ENCODE results near the gene SPATA31C1.
"Not testable (repeated sequence)": the region's sequence is repeated elsewhere in the genome, so short reads cannot be mapped to it uniquely, and the experiment has no call there.

Gene SPATA31C1

DNA sequence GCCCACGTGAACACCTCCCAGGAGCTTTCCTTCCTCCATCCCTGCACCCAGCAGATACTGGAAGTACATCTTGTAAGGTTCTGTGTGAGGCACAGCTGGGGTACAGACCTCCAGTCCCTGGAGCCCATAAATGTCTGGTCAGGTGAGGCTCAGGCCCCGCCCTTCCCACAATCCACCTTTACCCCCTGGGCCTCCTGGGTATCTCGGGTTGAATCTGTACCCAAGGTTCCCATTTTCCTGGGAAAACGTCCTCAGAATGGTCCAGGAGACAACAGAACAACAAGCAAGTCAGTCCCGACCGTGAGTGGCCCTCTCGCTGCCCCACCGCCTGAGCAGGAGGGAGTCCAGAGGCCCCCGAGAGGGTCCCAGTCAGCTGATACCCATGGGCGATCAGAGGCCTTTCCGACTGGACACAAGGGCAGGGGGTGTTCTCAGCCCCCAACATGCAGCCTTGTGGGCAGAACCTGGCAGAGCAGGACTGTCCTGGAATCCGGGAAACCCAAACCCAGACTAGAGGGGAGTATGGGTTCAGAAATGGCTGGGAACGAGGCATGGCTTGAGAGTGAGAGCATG lies 30.7 kb upstream of the SPATA31C1 start:
- DNase-seq (ENCODE audit: low read depth, low spot score): no peak

- DNase-seq (ENCODE audit: low read depth, low spot score): no peak
Measured at GRCh38 chr9:87887661-87888480, 29.9 kb upstream of the SPATA31C1 start.

DNA sequence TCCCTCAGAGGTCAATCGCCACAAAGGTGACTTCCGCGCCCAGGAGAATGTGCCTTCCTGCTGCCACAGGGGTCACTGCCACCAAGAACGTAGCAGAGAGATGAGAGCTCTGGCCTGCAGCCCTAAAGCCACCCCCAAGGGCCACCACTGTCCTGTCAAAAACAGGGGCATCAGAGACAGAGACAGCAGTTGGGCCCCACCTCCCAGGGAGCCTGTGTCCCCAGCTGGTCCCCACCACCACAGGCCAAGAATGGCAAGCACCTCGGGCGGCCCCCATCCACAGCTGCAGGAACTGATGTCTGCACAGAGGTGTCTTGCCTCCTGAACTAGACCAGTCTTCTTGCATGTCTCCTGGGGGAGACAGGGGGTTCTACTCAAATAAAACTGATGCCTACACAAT lies 29.3 kb upstream of the SPATA31C1 start:
- DNase-seq (ENCODE audit: low read depth, low spot score): no peak

DNA sequence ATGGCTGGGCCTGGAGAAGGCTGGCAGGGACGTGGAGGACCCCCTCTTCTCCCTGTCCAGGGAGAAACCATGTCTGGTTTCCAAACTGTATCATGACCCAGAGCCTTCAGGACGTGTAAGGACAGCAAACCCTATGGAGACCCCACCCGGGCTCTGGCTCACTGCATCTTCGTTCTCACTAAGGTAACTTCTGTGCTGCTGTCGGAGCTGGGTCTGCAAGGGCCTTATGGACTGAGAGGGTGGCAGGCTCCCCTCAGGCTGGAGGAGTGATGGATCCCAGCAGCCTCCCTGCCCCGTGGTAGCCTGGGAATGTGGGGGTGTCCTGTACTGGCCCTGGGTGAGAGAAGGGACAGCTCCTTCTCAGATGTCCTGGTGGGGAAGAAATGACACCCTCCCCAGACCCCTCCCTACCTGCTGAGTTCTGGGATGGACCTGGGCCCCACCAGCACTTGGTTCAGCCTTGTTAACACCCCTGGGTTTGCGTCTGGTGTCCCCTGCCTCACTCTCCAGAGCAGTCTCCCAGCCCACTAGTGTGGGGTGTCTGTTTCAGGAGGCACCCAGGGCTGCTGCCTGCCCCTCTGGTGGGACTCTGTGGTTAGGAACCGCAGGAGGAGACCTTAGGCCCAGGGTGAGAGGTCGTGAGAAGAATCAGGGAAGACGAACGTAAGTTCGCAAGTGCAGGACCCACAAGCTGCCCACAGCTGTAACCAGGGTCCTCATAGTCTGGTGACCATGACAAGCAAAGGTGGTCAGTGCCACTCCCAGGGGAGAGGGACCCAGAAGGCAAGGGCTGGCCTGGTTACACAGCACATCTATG lies 28.5 kb upstream of the SPATA31C1 start:
- no peak for DNase-seq (ENCODE audit: low read depth, low spot score)

GRCh38 chr9:87889882-87890252 lies 27.9 kb upstream of the SPATA31C1 start:
- DNase-seq (ENCODE audit: low read depth, low spot score): no peak

DNA sequence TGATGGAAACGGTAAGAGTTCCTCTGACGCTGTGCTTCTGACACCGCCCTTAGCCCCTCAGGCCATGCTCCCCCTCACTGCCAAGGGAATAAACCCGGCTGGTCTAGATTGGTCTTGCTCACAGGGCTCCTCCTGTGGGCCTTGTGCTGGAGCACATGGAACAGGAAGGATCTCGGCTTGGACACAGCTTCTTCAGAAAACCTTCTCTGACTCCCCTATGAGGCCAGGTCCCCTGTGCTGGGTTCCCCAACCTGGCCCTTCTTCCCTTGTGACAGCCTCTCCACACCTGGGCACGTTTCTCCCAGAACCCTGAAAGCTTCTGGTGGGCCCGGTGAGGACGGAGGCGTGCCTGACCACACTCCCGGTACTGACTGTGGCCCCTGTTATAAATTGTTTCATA lies 26.9 kb upstream of the SPATA31C1 start:
- DNase-seq (ENCODE audit: low read depth, low spot score): no peak

- no peak for DNase-seq (ENCODE audit: low read depth, low spot score)
Measured at GRCh38 chr9:87891754-87892153, 26.0 kb upstream of the SPATA31C1 start.

- DNase-seq (ENCODE audit: low read depth, low spot score): no peak
Measured at GRCh38 chr9:87892956-87893355, 24.8 kb upstream of the SPATA31C1 start.

- DNase-seq (ENCODE audit: low read depth, low spot score): no peak
Measured at GRCh38 chr9:87894998-87895625, 22.6 kb upstream of the SPATA31C1 start.

DNA sequence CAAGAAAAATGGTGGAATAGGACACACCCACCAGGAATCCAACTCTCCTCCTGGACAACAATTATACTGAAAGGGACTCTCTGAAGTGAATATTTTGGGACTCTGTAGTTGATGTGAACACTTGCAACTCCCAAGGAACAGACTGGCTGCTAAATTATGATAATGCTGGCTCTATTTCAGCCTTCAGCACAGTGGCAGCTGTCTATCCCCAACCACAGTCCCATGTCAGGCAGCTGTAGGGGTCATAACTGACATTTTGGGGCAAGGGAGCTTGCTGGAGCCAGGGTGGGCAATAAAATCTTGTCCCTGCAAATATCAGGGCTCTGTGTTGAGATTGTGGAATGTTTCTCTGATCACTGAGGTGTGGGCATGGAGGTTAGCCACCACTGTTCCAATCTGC lies 20.9 kb upstream of the SPATA31C1 start:
- DNase-seq (ENCODE audit: low read depth, low spot score): no peak

DNA sequence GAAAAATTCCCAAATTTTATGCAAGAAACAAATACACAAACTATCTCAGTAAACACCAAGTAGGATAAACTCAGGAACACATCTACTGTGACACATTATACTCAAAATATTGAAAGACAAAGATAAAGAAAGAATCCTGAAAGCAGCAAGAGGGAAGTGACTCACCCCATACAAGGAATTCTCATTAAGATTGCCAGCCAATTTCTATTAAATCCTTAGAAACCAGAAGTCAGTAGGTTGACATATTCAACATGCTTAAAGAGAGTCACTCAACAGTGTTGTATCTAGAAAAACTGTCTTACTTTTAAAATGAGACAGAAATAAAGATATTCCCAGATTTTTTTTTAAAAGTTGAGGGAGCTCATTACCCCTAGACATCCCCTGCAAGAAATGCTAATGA lies 19.6 kb upstream of the SPATA31C1 start:
- no peak for DNase-seq (ENCODE audit: low read depth, low spot score)

DNA sequence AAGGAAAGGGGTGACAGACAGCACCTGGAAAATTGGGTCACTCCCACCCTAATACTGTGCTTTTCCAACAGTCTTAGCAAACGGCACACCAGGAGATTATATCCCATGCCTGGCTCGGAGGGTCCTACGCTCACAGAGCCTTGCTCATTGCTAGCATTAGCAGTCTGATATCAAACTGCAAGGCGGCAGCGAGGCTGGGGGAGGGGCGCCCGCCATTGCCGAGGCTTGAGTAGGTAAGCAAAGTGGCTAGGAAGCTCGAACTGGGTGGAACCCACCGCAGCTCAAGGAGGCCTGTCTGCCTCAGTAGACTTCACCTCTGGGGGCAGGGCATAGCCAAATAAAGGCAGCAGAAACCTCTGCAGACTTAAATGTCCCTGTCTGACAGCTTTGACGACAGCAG lies 15.4 kb upstream of the SPATA31C1 start:
- not testable (repeated sequence) for DNase-seq (ENCODE audit: low read depth, low spot score)

DNA sequence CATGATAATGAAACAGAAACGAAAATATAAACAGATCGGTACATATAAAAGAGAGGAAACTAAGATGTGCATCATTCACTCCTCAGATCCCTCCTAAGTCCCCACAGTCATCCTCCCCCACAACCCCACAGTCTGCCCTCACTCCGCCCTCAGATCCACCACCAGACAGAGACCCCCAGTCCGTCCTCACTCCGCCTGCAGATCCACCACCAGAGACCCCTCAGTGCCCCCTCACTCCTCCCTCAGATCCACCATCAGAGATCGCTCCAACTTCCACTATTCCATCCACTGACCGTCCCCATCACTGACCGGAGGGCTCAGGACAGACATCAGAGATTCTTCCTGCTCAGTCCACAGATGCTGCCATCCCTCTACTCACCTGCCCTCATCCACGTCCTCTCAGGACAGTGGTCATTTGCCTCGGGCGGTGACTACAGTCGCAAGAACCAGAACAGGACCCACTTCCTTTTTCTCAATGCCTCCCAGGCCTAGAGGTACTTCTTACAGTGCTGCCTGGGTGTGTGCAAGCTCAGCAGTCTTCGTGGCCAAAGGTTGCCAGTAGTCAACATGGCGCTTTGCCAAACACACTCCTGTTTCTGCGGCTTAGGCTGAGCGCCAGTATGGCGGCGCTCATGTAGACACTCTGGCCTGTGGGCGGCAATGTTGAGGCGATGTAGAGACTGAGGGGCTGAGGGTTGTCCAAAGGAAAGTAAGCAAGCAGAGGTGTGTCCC lies 8.3 kb upstream of the SPATA31C1 start:
- no peak for DNase-seq (ENCODE audit: low read depth, low spot score)

DNA sequence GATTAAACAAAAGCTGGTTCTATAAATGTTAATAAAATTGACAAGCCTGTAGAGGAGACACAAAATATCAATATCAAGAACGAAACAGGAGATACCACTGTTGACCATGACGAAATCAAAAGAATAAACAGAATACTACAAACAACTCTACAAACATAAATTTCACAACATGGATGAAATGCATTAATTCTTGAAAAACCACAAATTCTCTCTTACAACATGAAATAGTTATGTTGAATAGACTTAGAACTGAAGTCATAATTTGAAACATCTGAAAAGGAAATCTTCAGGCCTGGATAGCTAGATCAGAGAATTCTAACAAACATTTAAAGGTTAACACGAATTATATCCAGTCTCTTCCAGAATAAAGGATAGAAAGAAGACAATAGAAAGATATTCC lies 6.9 kb upstream of the SPATA31C1 start:
- no peak for DNase-seq (ENCODE audit: low read depth, low spot score)

- DNase-seq (ENCODE audit: low read depth, low spot score): not testable (repeated sequence)
Measured at GRCh38 chr9:87919013-87919412, 1.3 kb downstream of the SPATA31C1 start.

DNA sequence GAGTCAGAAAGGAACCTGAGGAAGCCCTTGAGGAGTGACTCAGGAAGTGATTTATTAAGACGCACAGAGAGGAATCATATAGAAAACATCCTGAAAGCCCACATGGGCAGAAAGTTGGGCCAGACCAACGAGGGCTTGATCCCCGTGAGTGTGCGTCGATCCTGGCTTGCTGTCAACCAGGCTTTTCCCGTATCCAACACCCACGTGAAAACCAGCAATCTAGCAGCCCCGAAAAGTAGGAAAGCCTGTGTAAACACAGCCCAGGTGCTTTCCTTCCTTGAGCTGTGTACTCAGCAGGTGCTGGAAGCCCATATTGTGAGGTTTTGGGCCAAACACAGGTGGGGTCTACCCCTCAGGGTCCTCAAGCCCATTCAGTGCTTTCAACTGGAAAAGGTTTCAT lies 3.8 kb downstream of the SPATA31C1 start:
- DNase-seq (ENCODE audit: low read depth, low spot score): not testable (repeated sequence)

DNA sequence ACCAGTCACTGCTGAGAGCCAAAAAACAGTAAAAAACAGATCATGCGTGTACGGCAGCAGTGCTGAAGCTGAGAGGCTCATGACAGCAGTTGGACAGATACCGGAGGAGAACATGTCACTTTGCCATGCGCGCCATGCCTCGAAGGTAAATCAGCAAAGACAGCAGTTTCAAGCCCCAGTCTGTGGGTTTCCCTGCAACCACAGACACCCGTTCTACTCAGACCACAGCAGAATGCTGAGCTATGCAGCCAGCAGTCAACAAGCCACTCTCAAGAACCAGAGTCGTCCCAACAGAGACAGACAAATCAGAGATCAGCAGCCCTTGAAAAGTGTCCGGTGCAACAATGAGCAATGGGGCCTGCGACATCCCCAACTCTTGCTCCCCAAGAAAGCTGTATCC lies 5.2 kb downstream of the SPATA31C1 start:
- DNase-seq (ENCODE audit: low read depth, low spot score): not testable (repeated sequence)

DNA sequence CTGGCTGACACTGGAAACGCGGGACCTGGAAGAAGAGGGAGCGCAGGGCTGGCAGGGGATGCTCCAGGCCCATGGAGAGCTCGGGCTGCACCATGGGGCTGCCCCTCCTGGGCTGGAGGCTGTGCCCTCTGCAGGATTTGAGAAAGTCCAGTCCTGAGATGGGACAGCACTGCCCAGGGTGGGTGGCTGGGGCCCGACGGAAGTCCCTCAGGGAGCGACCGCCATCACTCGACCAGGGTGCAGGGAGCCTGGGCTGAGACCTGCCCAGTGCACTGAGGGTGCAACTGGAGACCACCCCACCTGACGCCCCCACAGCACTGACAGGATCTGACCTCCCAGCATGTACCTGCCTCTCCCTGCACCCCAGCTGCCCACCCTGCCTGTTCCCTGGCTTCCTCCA lies 7.1 kb downstream of the SPATA31C1 start:
- DNase-seq (ENCODE audit: low read depth, low spot score): not testable (repeated sequence)

DNA sequence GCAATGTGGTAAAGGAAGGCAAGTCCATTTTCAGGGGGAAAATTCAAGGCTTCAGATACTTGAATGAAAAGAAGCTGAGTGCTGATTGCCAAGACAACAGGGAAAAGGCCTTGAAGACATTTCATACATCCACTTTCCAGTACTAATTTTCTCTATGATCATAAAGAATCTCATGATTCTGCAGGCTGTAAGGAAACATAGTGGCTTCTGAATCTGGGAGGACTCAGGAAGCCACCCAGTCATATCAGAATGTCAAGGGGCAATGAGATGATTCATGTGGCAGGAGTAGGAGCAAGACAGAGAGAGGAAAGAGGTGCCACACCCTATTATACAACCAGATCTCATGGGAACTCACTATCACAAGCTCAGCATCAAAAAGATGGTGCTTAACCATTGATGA lies 11.4 kb downstream of the SPATA31C1 start:
- not testable (repeated sequence) for DNase-seq (ENCODE audit: low read depth, low spot score)

DNA sequence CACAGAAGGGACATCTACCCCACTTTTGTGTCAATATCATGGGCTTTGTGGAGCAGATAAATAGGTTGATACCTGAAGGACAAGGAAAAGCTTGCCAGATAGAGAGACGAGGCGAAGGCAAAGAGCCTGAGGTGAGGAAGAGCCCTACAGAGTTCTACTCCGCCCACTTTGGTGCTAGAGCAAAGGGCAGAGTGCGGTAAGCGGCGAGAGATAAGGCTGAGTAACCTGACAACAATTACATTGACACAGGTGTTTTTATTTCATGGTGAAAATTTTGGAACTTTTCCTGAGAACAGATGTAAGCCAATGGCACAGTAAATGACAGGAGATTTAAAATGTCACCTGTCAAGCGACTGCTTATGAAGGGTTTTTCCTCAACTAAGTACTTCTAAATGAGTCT lies 16.7 kb downstream of the SPATA31C1 start:
- DNase-seq (ENCODE audit: low read depth, low spot score): not testable (repeated sequence)

DNA sequence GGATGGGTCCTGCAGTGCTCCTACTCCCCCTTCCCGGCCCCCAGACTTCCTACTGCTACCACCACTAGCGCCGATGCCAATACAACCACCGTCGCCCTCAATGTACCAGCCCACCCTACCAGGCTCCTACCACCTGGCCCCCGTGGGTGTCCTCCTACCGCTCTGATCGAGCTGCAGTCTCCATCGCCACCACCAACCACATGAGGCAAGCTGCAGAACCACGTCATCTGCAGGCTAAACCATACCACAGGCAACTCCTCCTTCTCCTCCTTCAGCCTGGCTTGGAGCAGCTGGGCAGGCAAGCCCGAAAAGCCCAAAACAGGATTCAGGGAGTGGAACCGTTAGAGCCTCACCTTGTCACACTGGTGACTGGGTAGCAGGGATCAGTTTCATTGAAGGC lies 19.6 kb downstream of the SPATA31C1 start:
- not testable (repeated sequence) for DNase-seq (ENCODE audit: low read depth, low spot score)

All from activated naive CD8-positive, alpha-beta T cell treated with anti-CD3 and anti-CD28 coated beads, Interleukin-2, amount 50 U/mL, for 16 hours (primary cell).